ENCODE measurements around the gene LOXL4. TPM values are rescaled to one million over a fixed set of nuclear protein-coding genes. Genes with fewer than 3 reads are reported as not detected.

Gene LOXL4
- total RNA-seq, 1 donor from 2014 or later: 8.2 TPM

DNA sequence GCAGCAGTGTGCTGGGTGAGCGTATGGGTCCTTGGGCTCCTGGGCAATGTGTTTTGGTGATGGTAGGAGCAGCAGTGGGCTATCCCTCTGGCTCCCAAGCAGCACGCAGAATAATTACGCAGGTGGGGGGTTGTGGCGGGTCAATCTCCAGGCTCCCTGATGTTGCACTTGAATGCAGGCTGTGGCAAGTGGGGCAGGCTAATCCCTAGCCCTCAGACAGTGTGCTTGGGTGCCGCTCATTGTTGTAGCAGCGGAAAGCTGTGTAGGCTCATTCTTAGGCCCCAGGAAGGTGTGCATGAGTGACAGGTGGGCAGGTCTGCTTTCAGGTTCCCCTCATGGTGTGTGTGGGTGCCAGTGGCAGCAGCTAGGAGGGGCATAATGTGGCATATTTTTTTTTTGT, 44.1 kb downstream of the LOXL4 start:
- no peak for DNase-seq (ENCODE audit: low spot score)
- no peak for ATAC-seq
- intact Hi-C loops (cut with DNase I): no loop called here

DNA sequence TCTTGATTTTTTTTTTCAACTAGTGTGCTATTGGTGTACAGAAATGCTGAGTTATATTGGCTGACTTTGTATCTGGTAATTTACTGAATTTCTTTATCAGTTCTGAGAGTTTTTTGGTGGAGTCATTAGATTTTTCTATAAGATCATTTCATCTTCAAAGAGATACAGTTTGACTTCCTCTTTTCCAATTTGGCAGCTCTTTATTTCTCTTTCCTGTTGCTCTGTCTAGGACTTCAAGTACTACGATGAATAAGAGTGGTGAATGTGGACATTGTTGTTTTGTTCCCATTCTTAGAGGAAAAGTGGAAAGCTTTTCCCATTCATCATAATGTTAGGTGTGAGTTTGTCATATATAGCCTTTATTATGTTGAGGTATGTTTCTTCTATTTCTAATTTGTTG, 50.2 kb downstream of the LOXL4 start:
- ATAC-seq (no peak), DNase-seq (ENCODE audit: low spot score) (no peak)
- intact Hi-C loops (cut with DNase I): no loop called here

DNA sequence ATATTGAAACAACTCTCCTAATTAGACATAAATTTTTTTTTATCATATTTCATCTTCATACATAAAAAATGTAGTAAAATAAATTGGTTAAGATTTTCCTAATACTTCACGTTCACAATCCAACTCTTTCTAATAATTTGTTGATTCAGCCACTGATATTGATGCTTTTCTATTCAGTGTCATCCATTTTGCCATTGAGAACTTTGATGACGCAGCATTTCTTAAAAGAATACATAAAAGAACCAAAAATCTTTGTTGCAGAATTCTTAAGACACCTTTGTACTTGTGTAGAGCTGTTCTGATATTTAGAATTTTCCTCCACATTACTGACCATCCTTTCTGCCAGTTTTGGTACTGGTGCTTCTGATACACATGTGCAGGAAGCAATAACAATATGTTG, 52.6 kb downstream of the LOXL4 start:
- intact Hi-C loops (cut with DNase I): no loop called here
- no peak for ATAC-seq

DNA sequence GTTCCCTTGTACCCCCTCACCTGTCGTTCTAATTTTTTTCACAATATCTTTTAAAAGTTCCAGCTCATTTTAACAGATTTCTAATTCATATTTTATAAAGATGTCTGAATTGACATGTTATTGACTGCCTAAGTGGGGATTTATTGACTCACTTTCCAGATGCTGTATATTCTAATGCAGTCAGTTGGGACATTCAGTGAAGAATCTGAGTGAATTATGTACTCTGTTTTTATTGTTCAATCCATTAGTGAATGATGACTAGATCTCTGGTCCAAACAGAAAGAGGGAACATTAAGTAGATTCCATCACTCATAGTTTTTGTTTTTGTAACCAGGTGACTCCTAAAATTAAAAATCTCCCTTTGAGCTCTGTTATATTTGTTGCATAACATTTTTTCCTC, 54.3 kb downstream of the LOXL4 start:
- ATAC-seq: no peak
- DNase-seq (ENCODE audit: low spot score): no peak
- intact Hi-C loops (cut with DNase I): no loop called here

More for the DNA sequence above, 52.6 kb downstream of the LOXL4 start:
- DNase-seq (ENCODE audit: low spot score): no peak

DNA sequence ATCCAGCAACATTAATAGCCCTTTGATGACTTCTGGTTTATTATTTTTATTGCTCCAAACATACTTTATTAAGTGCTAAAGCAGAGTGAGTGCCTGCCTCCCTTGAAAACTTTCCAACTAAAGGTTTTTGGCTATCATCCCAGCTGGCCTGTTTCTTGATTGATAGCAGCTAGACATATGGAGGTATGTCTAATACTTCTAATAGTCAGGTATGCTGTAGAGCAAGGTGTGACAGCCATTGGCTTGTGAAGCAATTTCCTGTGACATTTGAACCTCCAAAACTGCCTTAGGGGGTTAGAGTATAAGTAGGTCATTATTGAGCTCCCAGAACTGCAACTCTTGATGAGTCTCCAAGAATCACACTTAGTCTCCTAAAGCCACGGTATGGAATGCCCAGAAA, 55.8 kb downstream of the LOXL4 start:
- no peak for DNase-seq (ENCODE audit: low spot score)
- intact Hi-C loops (cut with DNase I): no loop called here
- no peak for ATAC-seq

DNA sequence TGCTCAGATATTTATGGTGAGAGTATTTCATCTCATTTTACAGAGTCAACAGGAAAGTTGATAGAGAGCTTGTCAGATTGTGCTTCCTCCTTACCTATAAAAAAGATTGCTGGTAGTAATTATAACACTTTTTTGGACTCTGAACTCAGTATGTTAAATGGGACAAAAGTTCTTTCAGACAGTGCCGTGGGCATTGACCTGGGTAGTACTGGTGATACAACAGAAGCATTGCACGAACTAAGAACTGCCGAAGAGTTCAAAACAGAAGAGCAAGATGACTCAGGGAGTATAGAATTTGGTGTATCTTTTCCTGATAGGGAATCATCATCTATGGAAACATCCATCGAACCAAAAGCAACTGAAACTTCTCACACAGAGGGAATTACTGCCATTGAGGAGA, 58.6 kb downstream of the LOXL4 start:
- ATAC-seq: no peak
- no peak for DNase-seq (ENCODE audit: low spot score)
- intact Hi-C loops (cut with DNase I): no loop called here

DNA sequence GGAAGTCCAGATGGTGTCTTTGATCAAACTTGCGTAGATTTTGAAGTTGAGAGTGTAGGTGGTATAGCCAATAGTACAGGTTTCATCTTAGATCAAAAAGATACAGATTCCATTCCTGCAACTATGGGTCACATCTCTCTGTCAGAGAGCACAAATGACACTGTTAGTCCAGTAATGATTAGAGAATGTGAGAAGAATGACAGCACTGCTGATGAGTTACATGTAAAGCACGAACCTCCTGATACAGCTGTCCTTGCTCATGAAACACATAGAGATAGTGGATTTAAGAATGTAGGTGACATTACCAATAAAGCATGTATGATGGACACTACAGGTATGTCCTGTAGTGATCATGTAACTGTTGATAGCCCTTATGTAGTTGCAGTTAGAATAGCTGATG, 59.1 kb downstream of the LOXL4 start:
- intact Hi-C loops (cut with DNase I): no loop called here
- DNase-seq (ENCODE audit: low spot score) (no peak), ATAC-seq (no peak)

DNA sequence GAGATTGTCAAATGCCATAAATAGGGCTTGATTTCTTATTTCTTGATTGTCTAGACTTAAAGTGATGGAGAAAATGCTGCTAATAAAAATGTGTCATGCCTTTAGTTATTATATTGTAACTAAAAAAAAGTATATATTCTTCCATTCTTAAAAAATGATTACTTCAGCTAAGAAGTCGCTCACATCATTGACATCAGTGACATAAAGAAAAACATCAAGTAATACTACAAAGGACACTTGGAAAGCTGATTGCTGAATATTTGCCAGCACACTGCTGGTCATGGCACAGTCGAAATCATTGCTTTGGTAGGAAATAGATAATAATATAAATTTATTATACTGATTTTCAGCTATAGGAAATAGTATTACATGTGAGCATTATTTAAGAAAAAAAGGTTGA, 62.6 kb downstream of the LOXL4 start:
- ATAC-seq (no peak), DNase-seq (ENCODE audit: low spot score) (no peak)
- intact Hi-C loops (cut with DNase I): no loop called here

DNA sequence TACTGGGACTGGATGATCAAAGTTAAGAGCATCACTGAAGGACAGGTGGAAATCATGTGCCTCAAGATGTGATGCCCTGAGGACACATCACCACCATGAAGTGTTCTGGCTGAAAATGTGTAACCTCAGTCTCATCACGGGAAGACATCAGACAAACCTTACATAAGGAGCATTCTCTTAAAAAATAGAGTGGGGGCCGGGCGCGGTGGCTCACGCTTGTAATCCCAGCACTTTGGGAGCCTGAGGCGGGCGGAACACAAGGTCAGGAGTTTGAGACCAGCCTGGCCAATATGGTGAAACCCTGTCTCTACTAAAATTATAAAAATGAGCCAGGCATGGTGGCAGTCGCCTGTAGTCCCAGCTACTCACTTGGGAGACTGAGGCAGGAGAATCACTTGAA, 65.6 kb downstream of the LOXL4 start:
- ATAC-seq: no peak
- DNase-seq (ENCODE audit: low spot score): no peak
- intact Hi-C loops (cut with DNase I): no loop called here

DNA sequence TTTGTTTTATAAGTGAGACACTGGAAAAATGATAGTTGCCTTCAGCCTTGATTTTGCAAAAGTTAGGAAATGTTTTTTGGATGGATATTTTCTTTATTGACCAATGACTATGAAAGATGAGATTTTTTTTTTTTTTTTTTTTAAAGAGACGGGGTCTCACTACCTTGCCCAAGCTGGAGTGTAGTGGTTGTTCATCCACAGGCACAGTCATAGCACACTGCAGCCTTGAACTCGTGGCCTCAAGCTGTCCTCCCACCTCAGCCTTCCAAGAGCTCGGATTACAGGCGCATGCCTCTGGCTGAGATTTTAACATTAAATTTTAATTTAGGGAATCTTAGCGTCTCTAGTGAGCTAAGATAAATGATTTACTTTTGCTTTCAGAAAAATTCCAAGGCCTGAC, 66.2 kb downstream of the LOXL4 start:
- no peak for ATAC-seq
- intact Hi-C loops (cut with DNase I): no loop called here
- no peak for DNase-seq (ENCODE audit: low spot score)

Other genes starting within 250 kb of the LOXL4 start
- 23.0 TPM for gene CRTAC1, start 237.6 kb downstream of the LOXL4 start, total RNA-seq
- gene R3HCC1L, start 133.5 kb downstream of the LOXL4 start, total RNA-seq: 18.0 TPM
- 29.5 TPM for gene PYROXD2, start 147.0 kb upstream of the LOXL4 start, total RNA-seq
- 52.4 TPM for gene HPS1, start 178.7 kb upstream of the LOXL4 start, total RNA-seq

Measured in sciatic nerve (tissue), 2 donors.